Heart left ventricle (tissue), 13 donors: ENCODE data around the gene GYS1.

Experiments used
- POLR2A ChIP-seq, 2 donors: fragments of 450-650 bp; IDR thresholded peaks; one replicate each; pipeline ENCODE4 v1.6.1; 2017; ENCODE audit warnings: antibody characterized with exemption in 2 of 2, mild to moderate bottlenecking in 2 of 2, moderate library complexity in 2 of 2
- TF ChIP-seq, protein P1 (sequence below), 12 donors: fragments of 200-600 bp; sonication (generic) in 4 of 12; IDR thresholded peaks; one replicate each; pipeline versions ENCODE4 v1.5.0 to v1.8.0; 2018 to 2022; ENCODE audit warnings: antibody characterized with exemption in 12 of 12, mild to moderate bottlenecking in 5 of 12
- donor health status: ischemic (EF 13 %, LVEDD 7.1; RV severe dilation, severe dysfunction).
- donor health status: DM: no; HTN: yes; CAD: no.
- donor health status: DM: no; HTN: no; CAD: no.
- donor health status: ischemic (EF 25% LVEDD 6.9; RV normal size, moderate dysfunction).
- donor health status: ischemic (EF 25% LVEDD 5.7; RV mildly dilated, moderate dysfunction).
- donor health status: ischemic (EF 35%, LVEDD 5.7; RV mildly dilated, moderate dysfunction).
- donor health status: nonischemic (EF 11% LVEDD 7.7; RV severe dilation, severe dysfunction).
- donor health status: DM: yes; HTN: yes; CAD: no.
- donor health status: PGD.
- donor health status: ischemic (EF 29% LVEDD 5.4; RV normal size, mild dysfunction).
- donor health status: nonischemic (EF 23%, LVEDD 6.1; RV moderate dilation, normal function).

DNA sequence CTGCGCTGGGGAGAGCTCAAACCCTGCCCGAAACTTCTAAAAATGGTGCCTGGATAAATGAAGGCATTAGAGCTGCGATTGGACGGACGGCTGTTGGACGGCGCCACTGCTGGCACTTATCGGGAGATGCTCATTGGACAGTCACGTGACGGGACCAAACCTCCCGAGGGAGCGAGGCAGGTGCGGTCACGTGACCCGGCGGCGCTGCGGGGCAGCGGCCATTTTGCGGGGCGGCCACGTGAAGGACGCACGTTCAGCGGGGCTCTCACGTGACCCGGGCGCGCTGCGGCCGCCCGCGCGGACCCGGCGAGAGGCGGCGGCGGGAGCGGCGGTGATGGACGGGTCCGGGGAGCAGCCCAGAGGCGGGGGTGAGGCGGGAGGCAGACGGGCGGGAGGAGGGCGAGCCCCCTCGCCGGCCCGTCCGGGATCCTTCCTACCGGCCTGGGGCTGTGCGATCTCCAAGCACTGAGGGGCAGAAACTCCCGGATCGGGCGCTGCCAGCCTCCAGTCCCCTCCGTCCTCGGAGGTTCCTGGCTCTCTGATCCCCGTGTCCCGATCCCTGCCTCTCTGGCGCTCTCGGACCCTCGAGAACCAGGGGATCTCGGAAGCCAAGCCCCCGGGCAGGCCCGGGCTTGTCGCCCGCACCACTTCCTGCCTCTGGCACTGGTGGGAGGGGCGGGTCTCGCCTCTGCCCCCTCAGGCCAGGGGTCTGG lies 38.4 kb downstream of the GYS1 start, which contains the start of gene BAX:
- TF ChIP-seq, protein P1, sequence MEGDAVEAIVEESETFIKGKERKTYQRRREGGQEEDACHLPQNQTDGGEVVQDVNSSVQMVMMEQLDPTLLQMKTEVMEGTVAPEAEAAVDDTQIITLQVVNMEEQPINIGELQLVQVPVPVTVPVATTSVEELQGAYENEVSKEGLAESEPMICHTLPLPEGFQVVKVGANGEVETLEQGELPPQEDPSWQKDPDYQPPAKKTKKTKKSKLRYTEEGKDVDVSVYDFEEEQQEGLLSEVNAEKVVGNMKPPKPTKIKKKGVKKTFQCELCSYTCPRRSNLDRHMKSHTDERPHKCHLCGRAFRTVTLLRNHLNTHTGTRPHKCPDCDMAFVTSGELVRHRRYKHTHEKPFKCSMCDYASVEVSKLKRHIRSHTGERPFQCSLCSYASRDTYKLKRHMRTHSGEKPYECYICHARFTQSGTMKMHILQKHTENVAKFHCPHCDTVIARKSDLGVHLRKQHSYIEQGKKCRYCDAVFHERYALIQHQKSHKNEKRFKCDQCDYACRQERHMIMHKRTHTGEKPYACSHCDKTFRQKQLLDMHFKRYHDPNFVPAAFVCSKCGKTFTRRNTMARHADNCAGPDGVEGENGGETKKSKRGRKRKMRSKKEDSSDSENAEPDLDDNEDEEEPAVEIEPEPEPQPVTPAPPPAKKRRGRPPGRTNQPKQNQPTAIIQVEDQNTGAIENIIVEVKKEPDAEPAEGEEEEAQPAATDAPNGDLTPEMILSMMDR (IDR thresholded peaks at IDR 0.05) = peak in 1 of 12 donors; percentile 7
- TF ChIP-seq POLR2A (IDR thresholded peaks at IDR 0.05) = peak in 1 of 2 donors; percentile 87
